Astrocyte of the cerebellum (primary cell): ENCODE data around the gene ST3GAL3.
A peak's percentile ranks its signal among the peaks of the same experiment; 100 is the strongest.

Experiments
- DNase-seq: peaks from one replicate; pipeline ENCODE4 v3.0.0-alpha.2; 2011; ENCODE audit warnings: low read depth
- H3K4me3 ChIP-seq: 2 replicates; pipeline ENCODE4 v1.5.1; 2011; ENCODE audit warnings: mild to moderate bottlenecking, low read depth, low read length, moderate library complexity
- CTCF ChIP-seq: IDR thresholded peaks from 2 replicates; pipeline ENCODE4 v1.5.1; 2012; ENCODE audit warnings: low read length, low read depth, moderate library complexity, mild to moderate bottlenecking; ENCODE audit errors: missing control alignments
- in situ Hi-C: cut with HindIII; loops from 2 replicates; pipeline ENCODE4 v1.10.0; 2017; ENCODE audit warnings: low sequenced_read_pairs

The ST3GAL3 gene

GRCh38 chr1:43856188-43856587 is 148.9 kb downstream of the ST3GAL3 start:
- TF ChIP-seq CTCF = no peak
- in situ Hi-C loops = no loop called here
- no peak for DNase-seq
- no peak overlapping the region for H3K4me3 ChIP-seq

GRCh38 chr1:43857163-43857562 is 149.8 kb downstream of the ST3GAL3 start:
- no peak overlapping the region for H3K4me3 ChIP-seq
- no peak for TF ChIP-seq CTCF
- in situ Hi-C loops = no loop called here
- DNase-seq = no peak

- H3K4me3 ChIP-seq = no peak overlapping the region
- peak; percentile 100 for DNase-seq
These were observed 151.0 kb downstream of the ST3GAL3 start for GRCh38 chr1:43858324-43858723.

GRCh38 chr1:43861337-43861736 is 154.0 kb downstream of the ST3GAL3 start:
- no peak overlapping the region for H3K4me3 ChIP-seq
- TF ChIP-seq CTCF = no peak
- no peak for DNase-seq
- in situ Hi-C loops = loop anchor here (5.0 to 10.0 kb wide), 2 partner anchors 76 to 97 kb away; no protein-coding TSS in a partner anchor

More at GRCh38 chr1:43858324-43858723, 151.0 kb downstream of the ST3GAL3 start:
- no peak for TF ChIP-seq CTCF
- in situ Hi-C loops = no loop called here

GRCh38 chr1:43861988-43862735 is 154.8 kb downstream of the ST3GAL3 start:
- in situ Hi-C loops = loop anchor here (5.0 to 10.0 kb wide), 2 partner anchors 75 to 97 kb away; no protein-coding TSS in a partner anchor
- TF ChIP-seq CTCF = no peak
- DNase-seq = no peak
- H3K4me3 ChIP-seq = no peak overlapping the region

GRCh38 chr1:43864111-43865045 is 157.0 kb downstream of the ST3GAL3 start:
- H3K4me3 ChIP-seq = no peak overlapping the region
- DNase-seq = no peak
- in situ Hi-C loops = loop anchor here (5.0 to 10.0 kb wide), 2 partner anchors 73 to 100 kb away; no protein-coding TSS in a partner anchor
- TF ChIP-seq CTCF = no peak
